Effector CD8-positive, alpha-beta T cell (primary cell): Measurements from ENCODE around the gene ARMC12.

ENCODE experiments used
- DNase-seq: peaks from one replicate; lab custom pipeline; 2025; lab: John Stamatoyannopoulos, UW

ARMC12 gene

DNA sequence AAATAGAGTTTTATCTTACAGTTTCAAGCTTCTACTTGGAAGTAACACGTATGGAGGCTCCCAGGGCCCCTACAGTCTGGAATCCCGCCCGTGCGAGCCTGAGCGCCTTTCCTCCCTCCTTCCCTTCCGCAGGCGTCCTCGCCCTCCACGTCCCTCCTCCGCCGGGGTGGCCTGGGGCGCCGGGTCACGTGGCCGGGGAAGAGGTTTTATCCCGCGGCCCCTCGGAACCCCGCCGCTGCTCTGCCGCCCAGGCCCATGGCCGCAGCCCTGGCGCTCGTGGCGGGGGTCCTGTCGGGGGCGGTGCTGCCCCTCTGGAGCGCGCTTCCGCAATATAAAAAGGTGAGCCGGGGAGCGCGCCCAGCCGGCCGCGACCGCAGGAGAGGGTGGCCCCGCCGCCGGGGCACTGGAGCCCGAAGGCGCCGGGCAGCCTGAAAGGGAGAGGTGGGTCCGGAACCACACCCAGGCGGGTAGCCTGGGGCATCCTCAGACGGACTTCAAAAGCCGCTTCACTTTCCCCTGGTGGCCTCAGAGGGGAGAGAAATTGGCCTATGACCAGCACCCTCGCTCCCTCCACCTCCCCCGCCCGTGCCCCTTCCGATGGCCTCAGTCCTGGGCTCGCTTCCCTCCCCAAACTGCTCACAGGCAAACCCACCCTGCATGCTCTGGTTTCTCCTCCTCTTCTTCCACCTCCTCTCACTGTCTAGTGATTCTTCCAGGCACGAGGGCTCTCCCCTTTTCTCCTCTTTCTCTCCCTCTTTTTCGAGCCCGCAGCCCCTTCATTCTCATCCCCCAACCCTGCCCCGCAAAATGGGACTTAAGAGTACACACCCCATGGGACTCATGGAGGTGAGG is 39.8 kb downstream of the ARMC12 start, which contains the start of gene CLPSL2:
Gene CLPSL2 (plus strand): TSS at position 235 of the 852 bp plus-strand sequence. CDS start 21 bp downstream, at position 256.
- no peak for DNase-seq

DNA sequence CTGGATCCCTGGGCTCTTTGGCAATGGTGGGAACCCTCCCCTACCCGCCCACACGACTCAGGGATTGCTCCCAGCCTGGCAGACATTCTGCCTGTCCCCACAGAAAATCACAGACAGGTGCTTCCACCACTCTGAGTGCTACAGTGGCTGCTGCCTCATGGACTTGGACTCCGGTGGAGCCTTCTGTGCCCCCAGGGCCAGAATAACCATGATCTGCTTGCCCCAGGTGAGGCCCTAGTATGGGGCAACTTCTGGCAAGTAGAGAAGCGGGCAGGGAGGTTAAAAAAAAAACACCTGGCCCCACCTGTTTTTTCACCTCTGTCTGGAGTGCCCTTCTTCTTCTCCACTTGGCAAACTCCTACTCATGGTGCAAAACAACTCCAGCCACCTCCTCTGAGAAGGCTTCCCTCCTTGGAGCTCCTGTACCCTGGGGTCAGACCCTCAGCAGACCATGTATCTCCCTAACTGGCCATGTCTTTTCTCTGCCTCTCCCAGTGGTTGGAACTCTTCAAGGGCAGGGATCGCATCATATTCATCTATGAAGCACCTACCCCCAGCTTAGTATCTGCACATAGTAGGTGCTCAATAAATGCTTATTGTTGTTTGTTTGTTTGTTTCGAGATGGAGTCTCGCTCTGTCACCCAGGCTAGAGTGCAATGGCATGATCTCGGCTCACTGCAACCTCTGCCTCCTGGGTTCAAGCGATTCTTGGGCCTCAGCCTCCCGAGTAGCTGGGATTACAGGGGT is 40.7 kb downstream of the ARMC12 start:
- no peak for DNase-seq

DNA sequence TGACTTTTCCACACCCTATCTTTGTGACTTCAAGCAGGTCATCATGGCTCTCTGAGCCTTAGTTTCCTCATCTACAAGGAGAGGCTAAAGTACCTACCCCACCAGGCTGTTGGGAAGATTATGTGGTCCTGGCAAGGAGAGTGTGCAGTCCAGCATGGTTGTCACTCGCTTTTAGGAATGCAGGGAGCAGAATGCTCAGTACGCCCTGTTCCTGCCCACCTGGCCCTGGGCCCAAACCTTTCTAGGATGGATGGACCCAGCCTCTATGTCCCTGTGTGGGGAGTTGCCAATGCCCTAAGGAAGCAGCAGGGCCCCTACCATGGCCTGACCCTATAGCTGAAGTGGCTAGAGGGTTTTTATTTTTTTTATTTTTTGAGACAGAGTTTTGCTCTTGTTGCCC is 41.6 kb downstream of the ARMC12 start:
- DNase-seq = no peak

DNA sequence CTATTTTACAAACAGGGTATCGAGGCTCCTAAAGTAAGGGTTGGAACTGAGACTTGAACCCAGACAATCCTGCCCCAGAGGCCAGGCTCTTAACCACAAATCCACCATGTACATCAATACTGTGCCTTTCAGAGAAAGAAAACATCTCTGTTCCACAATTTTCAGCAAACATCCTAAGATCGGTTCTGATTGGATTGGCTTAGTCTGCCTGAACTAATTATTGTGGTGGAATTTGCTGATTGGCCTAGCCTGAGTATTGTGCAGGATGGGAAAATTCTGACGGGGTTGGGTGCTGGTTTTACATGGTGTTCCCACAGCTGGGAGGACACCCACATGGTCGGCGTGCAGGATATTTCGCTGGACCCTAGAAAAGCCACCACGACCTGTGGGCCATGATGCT is 43.9 kb downstream of the ARMC12 start, which contains the start of gene CLPSL1:
Gene CLPSL1 (plus strand): TSS at position 301 of the 400 bp plus-strand sequence. CDS start 92 bp downstream, at position 393.
- DNase-seq = no peak

DNA sequence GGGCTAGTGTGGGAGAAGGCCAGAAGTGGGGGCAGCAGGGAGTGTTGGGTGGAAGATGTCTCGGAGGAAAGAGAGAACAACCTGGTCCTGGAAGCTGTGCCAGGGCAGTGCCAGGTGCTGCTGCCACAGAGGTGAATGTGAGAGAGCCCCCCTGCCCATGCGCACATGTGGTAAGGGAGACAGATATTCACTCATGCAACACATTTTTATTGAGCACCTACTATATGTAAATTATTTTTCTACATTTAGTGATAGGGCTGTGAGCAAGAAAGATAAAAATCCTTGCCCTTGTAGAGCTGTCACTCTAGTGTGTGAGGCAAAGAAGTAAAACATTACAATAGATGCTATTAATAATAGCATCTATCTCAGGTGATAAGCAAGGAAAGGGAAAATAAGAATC is 44.5 kb downstream of the ARMC12 start:
- DNase-seq = no peak

DNA sequence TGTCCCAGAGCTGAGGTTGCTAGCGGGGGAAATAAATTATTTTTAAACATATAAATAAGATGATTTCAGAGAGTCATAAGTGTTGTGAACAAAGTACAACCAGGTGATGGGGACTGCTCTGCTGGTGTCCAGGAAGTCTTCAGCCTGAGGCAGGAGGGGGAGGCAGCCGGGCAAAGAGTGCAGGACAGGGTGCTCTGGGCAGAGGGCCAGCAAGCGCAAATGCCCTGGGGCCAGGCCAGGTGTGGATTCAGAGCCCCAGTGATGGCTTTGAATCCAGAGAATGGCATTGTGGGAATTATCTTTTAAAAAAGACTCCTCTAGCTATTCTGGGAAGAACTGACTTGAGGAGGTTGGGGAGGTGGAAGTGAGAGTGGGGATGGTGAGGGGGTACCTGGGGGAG is 45.6 kb downstream of the ARMC12 start:
- no peak for DNase-seq

DNA sequence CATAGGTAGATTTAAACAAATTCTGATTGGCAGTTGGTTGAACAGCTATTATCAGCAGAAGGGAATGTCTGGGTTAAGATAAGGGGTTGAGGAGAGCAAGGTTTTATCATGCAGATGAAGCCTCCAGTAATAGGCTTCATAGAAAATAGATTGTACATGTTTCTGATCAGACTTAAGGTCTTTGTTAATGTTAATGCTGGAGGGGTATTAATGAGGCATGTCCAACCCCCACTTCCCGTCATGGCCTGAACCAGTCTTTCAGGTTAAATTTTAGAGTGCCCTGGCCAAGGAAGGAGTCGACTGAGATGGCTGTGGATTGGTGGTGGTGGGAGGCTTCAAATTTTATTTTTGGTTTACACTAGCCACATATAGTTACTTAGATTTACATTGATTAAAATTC is 47.4 kb downstream of the ARMC12 start:
- no peak for DNase-seq

DNA sequence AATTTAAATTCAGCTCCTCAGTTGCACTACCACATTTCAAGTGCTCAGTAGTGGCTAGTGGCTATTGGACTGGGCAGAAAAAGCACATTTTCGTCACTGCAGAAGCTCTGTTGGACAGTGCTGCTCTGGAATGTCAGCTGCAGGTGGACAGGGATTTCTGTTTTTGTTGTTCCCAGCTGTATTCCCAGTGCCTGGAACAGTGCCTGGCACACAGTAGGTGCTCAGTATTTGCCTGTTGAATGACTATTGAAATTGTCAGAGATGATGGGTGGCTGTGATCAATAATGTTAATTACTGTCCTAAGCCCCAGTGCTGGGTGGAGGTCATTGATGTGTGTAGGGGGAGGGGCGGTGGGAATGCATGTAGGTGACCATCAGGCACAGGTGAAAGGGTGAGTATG is 49.4 kb downstream of the ARMC12 start:
- DNase-seq = no peak

DNA sequence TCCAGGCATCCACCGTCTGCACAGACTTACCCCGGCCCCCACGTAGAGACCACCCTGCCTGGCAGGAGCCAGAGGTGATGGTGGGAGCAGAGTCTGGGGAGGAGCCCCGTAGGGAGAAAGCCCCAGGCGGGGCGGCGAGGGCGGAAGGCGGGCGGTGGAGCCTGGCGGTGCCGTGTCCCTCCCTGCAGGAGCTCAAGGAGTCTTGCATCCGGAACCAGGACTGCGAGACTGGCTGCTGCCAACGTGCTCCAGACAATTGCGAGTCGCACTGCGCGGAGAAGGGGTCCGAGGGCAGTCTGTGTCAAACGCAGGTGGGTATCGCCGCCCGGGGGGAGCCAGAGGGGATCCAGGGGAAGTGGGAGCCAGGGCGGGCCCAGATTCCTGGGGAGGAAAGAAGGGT is 50.0 kb downstream of the ARMC12 start:
- DNase-seq = no peak

DNA sequence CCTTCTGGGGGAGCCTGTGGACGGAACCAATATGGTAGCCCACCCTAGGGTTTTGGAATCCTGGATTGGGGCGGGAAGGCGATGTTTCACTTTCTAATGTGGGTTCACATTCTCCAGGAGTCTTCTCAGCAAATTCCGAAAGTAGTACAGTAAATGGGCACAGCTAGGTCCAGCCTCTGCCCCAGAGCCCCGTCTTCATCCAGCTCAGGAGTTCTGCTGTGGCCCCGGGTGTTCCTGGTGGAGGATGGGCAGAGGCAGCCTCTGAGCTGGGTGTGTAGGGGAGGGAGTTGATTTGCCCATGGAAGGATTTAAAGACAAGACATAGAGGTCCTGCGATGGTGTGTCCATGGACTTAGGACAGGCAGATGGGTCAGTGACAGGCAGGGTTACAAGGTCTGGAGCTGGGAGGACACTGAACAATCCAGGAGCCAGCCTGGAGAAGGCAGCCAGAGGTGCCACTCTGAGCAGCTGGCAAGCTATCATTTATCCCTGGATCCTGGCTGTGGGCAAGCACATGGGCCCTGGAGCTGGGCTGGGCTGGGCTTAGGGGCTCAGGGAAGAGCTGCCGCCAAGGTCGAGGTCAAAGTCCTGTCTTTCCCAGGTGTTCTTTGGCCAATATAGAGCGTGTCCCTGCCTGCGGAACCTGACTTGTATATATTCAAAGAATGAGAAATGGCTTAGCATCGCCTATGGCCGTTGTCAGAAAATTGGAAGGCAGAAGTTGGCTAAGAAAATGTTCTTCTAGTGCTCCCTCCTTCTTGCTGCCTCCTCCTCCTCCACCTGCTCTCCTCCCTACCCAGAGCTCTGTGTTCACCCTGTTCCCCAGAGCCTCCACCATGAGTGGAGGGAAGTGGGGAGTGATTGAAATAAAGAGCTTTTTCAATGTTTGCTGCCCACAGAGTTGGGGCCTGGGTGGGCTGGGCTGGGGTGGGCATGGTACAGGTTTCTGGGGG is 50.7 kb downstream of the ARMC12 start:
- no peak for DNase-seq

DNA sequence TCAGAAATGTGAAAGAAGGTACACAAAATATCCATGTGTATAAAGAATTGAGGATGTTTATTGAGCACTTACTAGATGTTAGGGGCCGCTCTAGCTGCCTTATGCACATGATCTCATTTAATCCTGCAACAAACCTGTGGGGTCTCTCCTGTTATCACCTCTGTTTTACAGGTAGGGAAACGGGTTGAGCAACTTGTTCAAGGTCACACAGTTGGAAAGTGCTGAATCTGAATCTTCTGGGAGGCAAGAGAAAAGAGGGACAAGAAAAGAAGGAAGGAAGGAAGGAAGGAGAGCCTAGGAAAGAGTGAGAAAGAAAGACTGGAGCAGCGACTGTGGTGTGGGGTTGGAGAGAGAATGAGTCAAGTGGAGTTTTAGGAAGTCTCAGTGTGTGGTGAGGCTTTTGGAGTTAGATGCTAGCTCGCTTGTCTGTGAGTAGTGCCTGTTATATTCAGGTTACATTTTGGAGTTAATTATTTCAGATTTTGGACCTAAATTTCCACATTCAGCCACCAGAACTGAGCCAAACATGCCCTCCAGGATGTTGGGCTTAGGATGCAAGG is 51.7 kb downstream of the ARMC12 start:
- DNase-seq = no peak

DNA sequence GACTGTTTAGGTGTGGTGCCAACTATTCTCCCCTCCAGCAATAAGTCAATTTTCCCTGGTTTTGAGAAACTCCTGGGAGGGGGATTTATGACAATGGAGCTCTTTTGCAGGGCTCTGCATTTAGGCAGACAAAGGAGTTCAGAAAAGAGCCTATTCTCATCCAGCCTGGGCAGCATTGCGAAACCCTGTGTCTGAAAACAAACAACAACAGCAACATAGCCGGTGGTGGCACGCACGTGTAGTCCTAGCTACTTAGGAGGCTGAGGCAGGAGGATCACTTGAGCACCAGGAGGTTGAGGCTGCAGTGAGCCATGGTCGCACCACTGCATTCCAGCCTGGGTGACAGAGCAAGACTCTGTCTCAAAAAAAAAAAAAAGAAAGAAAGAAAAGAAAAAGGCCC is 53.9 kb downstream of the ARMC12 start:
- DNase-seq = no peak

DNA sequence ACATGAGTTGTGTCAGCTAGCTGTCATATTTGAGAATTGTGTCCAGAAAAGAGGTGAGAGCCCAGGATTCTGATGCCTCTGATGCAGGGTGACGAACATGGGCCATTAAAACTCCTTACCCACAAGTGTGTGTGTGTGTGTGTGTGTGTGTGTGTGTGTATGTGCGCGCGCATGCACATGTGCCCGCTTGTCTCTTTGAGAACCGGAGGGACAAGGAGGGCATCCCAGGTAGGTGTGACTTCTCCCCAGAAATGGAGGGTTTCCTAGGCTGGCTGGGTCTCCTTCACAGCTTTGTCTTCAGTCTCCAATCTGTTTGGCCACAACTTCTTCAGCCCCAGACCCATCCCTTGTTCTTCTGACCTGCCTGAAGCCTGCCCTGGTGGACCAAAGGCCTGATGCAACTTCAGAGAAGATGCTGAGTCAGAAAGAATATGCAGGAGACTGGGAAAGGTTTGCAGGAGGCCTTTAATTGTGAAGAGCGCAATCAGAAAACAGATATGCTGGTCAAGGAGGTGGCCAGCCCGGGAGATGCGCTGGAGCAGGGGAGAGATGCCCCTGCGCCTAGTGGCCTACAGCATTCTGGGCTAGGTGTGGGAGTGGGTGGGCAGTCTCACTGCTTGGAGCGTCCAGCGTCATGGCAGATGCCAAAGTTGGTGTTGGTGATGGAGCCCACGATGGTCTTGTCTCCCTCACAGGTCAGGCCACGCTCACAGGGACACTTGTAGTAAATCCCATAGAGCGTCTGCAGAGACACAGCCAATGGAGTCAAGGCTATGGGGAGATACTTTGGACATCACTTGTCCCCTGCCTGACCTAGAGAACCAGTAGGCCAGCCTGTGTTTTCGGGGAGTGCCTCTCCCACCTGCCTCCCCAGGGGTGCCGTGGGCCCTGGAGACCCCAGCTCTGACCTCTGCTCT is 58.0 kb downstream of the ARMC12 start:
- DNase-seq = no peak

DNA sequence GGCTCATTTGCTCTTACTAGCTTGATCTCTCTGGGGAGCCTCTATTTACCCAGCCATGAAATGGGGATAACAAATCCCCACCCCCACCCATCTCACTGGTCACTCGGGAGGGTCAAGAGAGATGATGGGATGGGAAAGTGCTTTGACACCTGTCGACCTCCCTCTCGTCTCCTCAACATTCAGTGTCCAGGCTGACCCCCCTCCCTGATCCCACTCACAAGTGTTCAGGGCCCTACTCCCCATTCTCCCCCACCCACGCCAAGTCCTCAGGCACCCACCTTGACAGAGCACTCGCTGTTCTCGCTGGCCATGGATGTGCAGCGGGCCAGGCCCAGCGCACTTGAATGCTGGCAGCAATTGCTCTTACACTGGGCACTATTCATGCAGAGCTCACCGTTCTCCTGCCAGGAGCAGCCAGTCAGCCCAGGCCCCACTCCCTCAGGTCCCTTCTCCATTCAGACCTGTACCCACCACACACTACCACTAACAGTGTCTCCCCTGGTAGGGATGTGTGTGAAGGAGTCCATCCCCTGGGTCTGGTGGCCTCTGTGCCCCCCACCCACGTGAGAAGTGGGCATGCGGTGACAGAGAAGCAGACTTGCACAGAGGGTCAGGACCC is 58.7 kb downstream of the ARMC12 start:
- DNase-seq = no peak

DNA sequence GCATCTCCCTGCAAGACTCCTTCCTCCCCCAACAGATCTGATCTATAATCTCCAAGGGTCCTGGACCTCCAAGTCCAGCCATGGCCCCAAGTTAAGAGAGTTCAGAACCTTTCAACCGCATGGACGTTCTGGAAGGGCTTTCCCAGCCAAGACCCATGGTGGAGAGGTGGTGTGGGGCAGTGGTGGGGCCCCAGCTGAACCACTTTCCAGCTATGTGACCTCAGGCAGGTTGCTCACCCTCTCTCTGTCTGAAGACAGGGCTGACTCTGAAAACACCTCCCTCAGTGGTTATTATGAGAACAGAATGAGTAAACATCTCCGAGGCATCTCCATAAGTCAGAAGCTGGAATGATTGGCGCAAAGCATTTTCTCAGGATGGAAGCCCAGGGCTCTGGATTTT is 59.4 kb downstream of the ARMC12 start:
- DNase-seq = no peak

DNA sequence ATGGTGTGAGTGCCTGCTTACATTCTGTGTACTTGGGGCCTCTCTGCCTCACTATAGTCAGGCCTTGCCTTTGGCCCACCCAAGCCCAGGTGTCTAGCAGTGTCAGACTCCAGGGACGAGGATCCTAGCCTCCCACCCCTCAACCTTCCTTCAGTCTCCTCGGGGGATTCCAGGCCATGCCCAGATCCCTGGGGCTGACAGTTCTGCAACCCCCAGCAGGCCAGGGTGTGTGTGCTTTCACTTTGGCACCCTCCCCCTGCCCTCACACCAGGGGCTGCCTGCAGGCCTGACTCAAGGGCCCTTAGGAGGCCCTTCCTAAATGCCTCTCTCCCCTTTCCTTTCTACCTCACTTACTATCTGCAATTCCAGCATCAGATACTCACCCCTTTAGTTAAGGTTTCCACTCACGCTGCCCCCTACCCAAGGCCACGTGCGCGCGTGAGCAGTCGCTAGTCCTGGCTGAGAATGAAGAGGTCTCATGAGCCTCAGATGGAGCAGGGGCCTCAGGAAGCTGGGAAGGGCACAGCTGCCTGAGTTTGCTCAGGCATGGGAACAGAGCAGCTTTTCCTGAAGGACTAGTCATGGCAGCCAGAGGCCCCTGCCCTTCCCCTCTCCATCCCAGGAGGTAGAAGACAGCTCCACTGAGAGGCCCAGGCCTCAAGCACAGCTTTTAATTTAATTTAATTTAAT is 61.1 kb downstream of the ARMC12 start:
- DNase-seq = no peak
